Esophagus muscularis mucosa (tissue), 4 donors: ENCODE data around the gene FHDC1.

Experiments used
- EP300 ChIP-seq: sonication (generic); formaldehyde crosslinking; IDR thresholded peaks from one replicate; pipeline ENCODE4 v1.6.1; 2017; ENCODE audit warnings: antibody characterized with exemption
- POLR2AphosphoS5 ChIP-seq, 2 donors: sonication (generic); formaldehyde crosslinking; IDR thresholded peaks; one replicate each; pipeline ENCODE4 v1.6.1; 2017; ENCODE audit warnings: antibody characterized with exemption in 2 of 2
- TF ChIP-seq, protein P1 (sequence below), 3 experiments: fragments of 200-600 bp in 2 of 3; fragments of 450-650 bp in 1 of 3; sonication (generic) in 2 of 3; IDR thresholded peaks; one replicate each; pipeline ENCODE4 v1.5.1; 2017 to 2019; ENCODE audit warnings: antibody characterized with exemption in 3 of 3, mild to moderate bottlenecking in 2 of 3, moderate library complexity in 1 of 3

DNA sequence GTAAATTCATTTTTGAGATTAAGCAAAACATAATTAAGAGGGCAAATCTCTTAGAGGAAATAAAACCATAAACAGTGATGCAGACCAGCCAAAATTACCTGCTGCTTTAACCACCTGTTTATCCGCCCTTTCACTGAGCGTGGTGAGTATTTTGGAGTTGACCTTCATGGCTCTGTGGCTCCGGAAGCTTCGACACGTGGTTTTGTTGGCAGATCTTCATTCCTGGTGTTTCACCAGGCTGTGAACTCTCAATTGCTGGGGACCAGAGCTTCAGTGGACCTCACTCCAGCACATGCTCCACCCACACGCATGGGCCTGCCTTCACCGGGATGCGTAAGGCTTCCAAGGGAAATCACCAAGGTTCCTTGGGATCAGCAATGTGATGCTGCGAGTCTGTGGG, 83.8 kb downstream of the FHDC1 start:
- TF ChIP-seq, protein P1, sequence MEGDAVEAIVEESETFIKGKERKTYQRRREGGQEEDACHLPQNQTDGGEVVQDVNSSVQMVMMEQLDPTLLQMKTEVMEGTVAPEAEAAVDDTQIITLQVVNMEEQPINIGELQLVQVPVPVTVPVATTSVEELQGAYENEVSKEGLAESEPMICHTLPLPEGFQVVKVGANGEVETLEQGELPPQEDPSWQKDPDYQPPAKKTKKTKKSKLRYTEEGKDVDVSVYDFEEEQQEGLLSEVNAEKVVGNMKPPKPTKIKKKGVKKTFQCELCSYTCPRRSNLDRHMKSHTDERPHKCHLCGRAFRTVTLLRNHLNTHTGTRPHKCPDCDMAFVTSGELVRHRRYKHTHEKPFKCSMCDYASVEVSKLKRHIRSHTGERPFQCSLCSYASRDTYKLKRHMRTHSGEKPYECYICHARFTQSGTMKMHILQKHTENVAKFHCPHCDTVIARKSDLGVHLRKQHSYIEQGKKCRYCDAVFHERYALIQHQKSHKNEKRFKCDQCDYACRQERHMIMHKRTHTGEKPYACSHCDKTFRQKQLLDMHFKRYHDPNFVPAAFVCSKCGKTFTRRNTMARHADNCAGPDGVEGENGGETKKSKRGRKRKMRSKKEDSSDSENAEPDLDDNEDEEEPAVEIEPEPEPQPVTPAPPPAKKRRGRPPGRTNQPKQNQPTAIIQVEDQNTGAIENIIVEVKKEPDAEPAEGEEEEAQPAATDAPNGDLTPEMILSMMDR (IDR thresholded peaks at IDR 0.05): no peak
- TF ChIP-seq EP300 (no peak), POLR2AphosphoS5 (IDR thresholded peaks at IDR 0.05) (no peak)
